NCI-H2196 (cell line): Measurements from ENCODE around the gene MEP1A.
"Not testable (repeated sequence)": the region's sequence is repeated elsewhere in the genome, so short reads cannot be mapped to it uniquely, and the experiment has no call there.

ENCODE experiments used
- DNase-seq: peaks from one replicate; lab custom pipeline; 2025; ENCODE audit not compliant: unreplicated experiment; lab: John Stamatoyannopoulos, UW

Gene MEP1A

GRCh38 chr6:46793138-46793537, at the start of gene MEP1A:
TSS of gene MEP1A (plus strand) at chr6:46793389. CDS start at chr6:46793399, 10 bp downstream.
- DNase-seq, result no peak

- DNase-seq, result no peak
Measured at GRCh38 chr6:46743425-46744158, 49.6 kb upstream of the MEP1A start.

- not testable (repeated sequence) for DNase-seq
Measured at GRCh38 chr6:46744159-46744725, 48.9 kb upstream of the MEP1A start.

- no peak for DNase-seq
Measured at GRCh38 chr6:46745973-46746372, 47.2 kb upstream of the MEP1A start.

GRCh38 chr6:46746696-46747095, 46.5 kb upstream of the MEP1A start, which contains the start of gene ANKRD66:
TSS of gene ANKRD66 (plus strand) at chr6:46746933. CDS start at chr6:46751949, 5,016 bp downstream.
- DNase-seq, result no peak

GRCh38 chr6:46748940-46749503, 44.2 kb upstream of the MEP1A start:
- no peak for DNase-seq

GRCh38 chr6:46749731-46750130, 43.5 kb upstream of the MEP1A start:
- DNase-seq, result no peak

GRCh38 chr6:46751658-46752057, 41.5 kb upstream of the MEP1A start:
- DNase-seq, result no peak

GRCh38 chr6:46755865-46756264, 37.3 kb upstream of the MEP1A start:
- no peak for DNase-seq

GRCh38 chr6:46756469-46757213, 36.5 kb upstream of the MEP1A start:
- DNase-seq, result no peak

- no peak for DNase-seq
Measured at GRCh38 chr6:46757214-46757596, 36.0 kb upstream of the MEP1A start.

GRCh38 chr6:46758960-46759753, 34.0 kb upstream of the MEP1A start:
- no peak for DNase-seq

GRCh38 chr6:46760925-46761324, 32.3 kb upstream of the MEP1A start:
- DNase-seq, result no peak

- DNase-seq, result no peak
Measured at GRCh38 chr6:46763466-46763865, 29.7 kb upstream of the MEP1A start.

GRCh38 chr6:46764280-46764679, 28.9 kb upstream of the MEP1A start:
- not testable (repeated sequence) for DNase-seq

- no peak for DNase-seq
Measured at GRCh38 chr6:46764961-46765360, 28.2 kb upstream of the MEP1A start.

- DNase-seq, result no peak
Measured at GRCh38 chr6:46772016-46772415, 21.2 kb upstream of the MEP1A start.

GRCh38 chr6:46772762-46773161, 20.4 kb upstream of the MEP1A start:
- no peak for DNase-seq

GRCh38 chr6:46773201-46773855, 19.9 kb upstream of the MEP1A start:
- no peak for DNase-seq

GRCh38 chr6:46774736-46775135, 18.5 kb upstream of the MEP1A start:
- not testable (repeated sequence) for DNase-seq
